Central memory CD8-positive, alpha-beta T cell (primary cell): ENCODE measurements around the gene TCERG1L.
"Not testable (repeated sequence)": the region's sequence is repeated elsewhere in the genome, so short reads cannot be mapped to it uniquely, and the experiment has no call there.

Experiments
- ATAC-seq: fragments of 150-1000 bp; cut with Tn5 transposase; replicated peaks from 2 replicates; pipeline ENCODE4 v1.10.0; 2022; ENCODE audit warnings: mild to moderate bottlenecking, moderate FRiP score, moderate number of reproducible peaks; ENCODE audit not compliant: poor library complexity, severe bottlenecking; ENCODE audit errors: extremely low read depth
- DNase-seq, 2 donors: peaks; one replicate each; pipeline ENCODE4 v3.0.0; 2021; ENCODE audit warnings: low spot score in 2 of 2
- H3K27ac Mint-ChIP-seq: one replicate; pipeline ENCODE4 v1.8.0; 2022; ENCODE audit warnings: low read depth, mild to moderate bottlenecking, moderate library complexity, mixed read lengths
- H3K27me3 Mint-ChIP-seq: one replicate; pipeline ENCODE4 v1.8.0; 2022; ENCODE audit warnings: mixed read lengths
- H3K36me3 Mint-ChIP-seq: one replicate; pipeline ENCODE4 v1.8.0; 2022; ENCODE audit warnings: mild to moderate bottlenecking, moderate library complexity, mixed read lengths; ENCODE audit not compliant: insufficient read depth
- H3K4me1 Mint-ChIP-seq: one replicate; pipeline ENCODE4 v1.8.0; 2022; ENCODE audit warnings: mixed read lengths
- H3K4me3 Mint-ChIP-seq: one replicate; pipeline ENCODE4 v1.8.0; 2022; ENCODE audit warnings: mild to moderate bottlenecking, moderate library complexity, mixed read lengths
- H3K9me3 Mint-ChIP-seq: one replicate; pipeline ENCODE4 v1.8.0; 2022; ENCODE audit warnings: mixed read lengths

The TCERG1L gene

GRCh38 chr10:131237991-131238651 lies 73.4 kb downstream of the TCERG1L start:
- H3K4me1 Mint-ChIP-seq, result no peaks in the 10 kb centered on the region
- no peaks in the 10 kb centered on the region for H3K27me3 Mint-ChIP-seq
- no peak overlapping the region for H3K27ac Mint-ChIP-seq
- no peaks in the 10 kb centered on the region for H3K9me3 Mint-ChIP-seq
- DNase-seq, result no peak
- no peak overlapping the region for H3K4me3 Mint-ChIP-seq
- ATAC-seq, result no peak
- no peaks in the 10 kb centered on the region for H3K36me3 Mint-ChIP-seq

GRCh38 chr10:131234606-131235005 lies 76.9 kb downstream of the TCERG1L start:
- ATAC-seq, DNase-seq, H3K4me3 Mint-ChIP-seq, H3K9me3 Mint-ChIP-seq, H3K27me3 Mint-ChIP-seq, H3K36me3 Mint-ChIP-seq, H3K4me1 Mint-ChIP-seq, H3K27ac Mint-ChIP-seq: not testable (repeated sequence)

GRCh38 chr10:131233611-131234258 lies 77.8 kb downstream of the TCERG1L start:
- DNase-seq (no peak), ATAC-seq (no peak)
- no peaks in the 10 kb centered on the region for H3K27me3 Mint-ChIP-seq
- H3K27ac Mint-ChIP-seq, result no peak overlapping the region
- no peaks in the 10 kb centered on the region for H3K4me1 Mint-ChIP-seq
- H3K36me3 Mint-ChIP-seq, result no peaks in the 10 kb centered on the region
- H3K9me3 Mint-ChIP-seq, result no peaks in the 10 kb centered on the region
- H3K4me3 Mint-ChIP-seq, result no peak overlapping the region

DNA sequence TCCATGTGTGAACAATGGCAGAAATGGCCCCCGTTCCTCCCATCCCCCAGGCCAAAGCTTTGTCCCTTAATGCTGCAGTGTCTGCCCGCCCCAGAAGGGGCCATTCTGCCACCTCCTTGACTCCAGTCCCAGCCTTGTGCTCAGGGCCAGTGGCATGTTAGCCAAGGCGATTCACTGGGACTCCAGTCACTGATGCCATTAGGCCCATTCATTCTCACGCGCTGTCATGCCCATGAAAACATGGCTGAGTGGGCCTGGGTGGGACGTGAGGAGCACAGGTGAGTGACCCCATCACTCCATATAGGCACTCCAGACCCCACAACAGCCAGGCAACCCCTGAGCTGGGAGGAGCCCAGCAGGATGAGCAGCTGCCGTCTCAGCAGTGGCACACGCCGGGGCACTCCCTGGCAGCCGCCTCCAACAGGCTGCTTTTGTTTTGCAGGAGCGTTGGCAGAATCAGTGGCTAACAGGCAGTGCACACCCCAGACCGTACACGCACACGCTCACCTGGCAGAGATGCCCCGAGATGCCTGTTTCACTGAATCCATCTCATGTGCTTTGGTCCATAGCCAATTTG lies 79.5 kb downstream of the TCERG1L start:
- no peaks in the 10 kb centered on the region for H3K27me3 Mint-ChIP-seq
- no peak for ATAC-seq
- no peak overlapping the region for H3K4me3 Mint-ChIP-seq
- no peaks in the 10 kb centered on the region for H3K4me1 Mint-ChIP-seq
- H3K36me3 Mint-ChIP-seq, result no peaks in the 10 kb centered on the region
- H3K9me3 Mint-ChIP-seq, result no peaks in the 10 kb centered on the region
- H3K27ac Mint-ChIP-seq, result no peak overlapping the region
- no peak for DNase-seq

GRCh38 chr10:131231323-131231964 lies 80.1 kb downstream of the TCERG1L start:
- DNase-seq (no peak), ATAC-seq (no peak)
- H3K4me3 Mint-ChIP-seq, result no peak overlapping the region
- no peaks in the 10 kb centered on the region for H3K4me1 Mint-ChIP-seq
- no peaks in the 10 kb centered on the region for H3K36me3 Mint-ChIP-seq
- H3K9me3 Mint-ChIP-seq, result no peaks in the 10 kb centered on the region
- no peak overlapping the region for H3K27ac Mint-ChIP-seq
- H3K27me3 Mint-ChIP-seq, result no peaks in the 10 kb centered on the region

GRCh38 chr10:131230641-131231322 lies 80.7 kb downstream of the TCERG1L start:
- no peak overlapping the region for H3K27ac Mint-ChIP-seq
- ATAC-seq (no peak), DNase-seq (no peak)
- no peaks in the 10 kb centered on the region for H3K27me3 Mint-ChIP-seq
- no peaks in the 10 kb centered on the region for H3K4me1 Mint-ChIP-seq
- no peak overlapping the region for H3K4me3 Mint-ChIP-seq
- H3K9me3 Mint-ChIP-seq, result no peaks in the 10 kb centered on the region
- H3K36me3 Mint-ChIP-seq, result no peaks in the 10 kb centered on the region

- no peak for DNase-seq
- H3K9me3 Mint-ChIP-seq, result no peaks in the 10 kb centered on the region
- H3K4me1 Mint-ChIP-seq, result no peaks in the 10 kb centered on the region
- H3K36me3 Mint-ChIP-seq, result no peaks in the 10 kb centered on the region
- H3K27me3 Mint-ChIP-seq, result no peaks in the 10 kb centered on the region
- no peak for ATAC-seq
- no peak overlapping the region for H3K4me3 Mint-ChIP-seq
- no peak overlapping the region for H3K27ac Mint-ChIP-seq
These were observed 81.4 kb downstream of the TCERG1L start for GRCh38 chr10:131230166-131230565.

- Mint-ChIP-seq H3K4me1 (no peaks in the 10 kb centered on the region), H3K27ac (no peak overlapping the region), H3K27me3 (no peaks in the 10 kb centered on the region), H3K9me3 (no peaks in the 10 kb centered on the region), H3K4me3 (no peak overlapping the region), H3K36me3 (peaks cover 4% of the 10 kb centered on the region)
- no peak for DNase-seq
- ATAC-seq, result no peak
These were observed 84.3 kb downstream of the TCERG1L start for GRCh38 chr10:131227163-131227740.

- H3K27me3 Mint-ChIP-seq, result no peaks in the 10 kb centered on the region
- no peaks in the 10 kb centered on the region for H3K9me3 Mint-ChIP-seq
- H3K4me1 Mint-ChIP-seq, result no peaks in the 10 kb centered on the region
- no peak overlapping the region for H3K27ac Mint-ChIP-seq
- H3K4me3 Mint-ChIP-seq, result no peak overlapping the region
- DNase-seq (no peak), ATAC-seq (no peak)
- H3K36me3 Mint-ChIP-seq, result peaks cover 4% of the 10 kb centered on the region
These were observed 84.9 kb downstream of the TCERG1L start for GRCh38 chr10:131226446-131227162.

- H3K9me3 Mint-ChIP-seq, result no peaks in the 10 kb centered on the region
These were observed 87.4 kb downstream of the TCERG1L start for GRCh38 chr10:131224106-131224505.

GRCh38 chr10:131223422-131223821 lies 88.1 kb downstream of the TCERG1L start:
- ATAC-seq (no peak), DNase-seq (no peak)
- Mint-ChIP-seq H3K9me3 (no peaks in the 10 kb centered on the region), H3K27me3 (no peaks in the 10 kb centered on the region), H3K4me1 (no peaks in the 10 kb centered on the region), H3K27ac (no peak overlapping the region), H3K36me3 (peaks cover 4% of the 10 kb centered on the region), H3K4me3 (no peak overlapping the region)

More at GRCh38 chr10:131224106-131224505, 87.4 kb downstream of the TCERG1L start:
- H3K27me3 Mint-ChIP-seq, result no peaks in the 10 kb centered on the region
- peaks cover 4% of the 10 kb centered on the region for H3K36me3 Mint-ChIP-seq
- H3K4me1 Mint-ChIP-seq, result no peaks in the 10 kb centered on the region
- no peak overlapping the region for H3K4me3 Mint-ChIP-seq
- no peak overlapping the region for H3K27ac Mint-ChIP-seq
- ATAC-seq (no peak), DNase-seq (no peak)

GRCh38 chr10:131222986-131223385 lies 88.5 kb downstream of the TCERG1L start:
- Mint-ChIP-seq H3K4me1 (no peaks in the 10 kb centered on the region), H3K36me3 (peaks cover 4% of the 10 kb centered on the region), H3K27me3 (no peaks in the 10 kb centered on the region), H3K9me3 (no peaks in the 10 kb centered on the region), H3K27ac (no peak overlapping the region), H3K4me3 (no peak overlapping the region)
- DNase-seq, result no peak
- no peak for ATAC-seq
